Subcutaneous abdominal adipose tissue (tissue), 5 donors: ENCODE data around the gene ARFGAP1.

Source experiments
- H3K27ac ChIP-seq: one replicate; pipeline ENCODE4 v1.7.0; 2013; ENCODE audit warnings: low read depth, mild to moderate bottlenecking, inconsistent platforms, low read length, moderate library complexity
- H3K27me3 ChIP-seq, 5 donors: one replicate each; pipeline ENCODE4 v1.7.0; 2013; ENCODE audit warnings: low read length in 5 of 5, inconsistent platforms in 1 of 5; ENCODE audit not compliant: control insufficient read depth in 5 of 5, insufficient read depth in 4 of 5
- H3K36me3 ChIP-seq, 5 donors: one replicate each; pipeline ENCODE4 v1.7.0; 2013; ENCODE audit warnings: low read length in 5 of 5; ENCODE audit not compliant: control insufficient read depth in 5 of 5, insufficient read depth in 5 of 5
- H3K4me1 ChIP-seq, 5 donors: one replicate each; pipeline ENCODE4 v1.7.0; 2013; ENCODE audit warnings: low read length in 5 of 5, mild to moderate bottlenecking in 3 of 5, moderate library complexity in 1 of 5; ENCODE audit not compliant: control insufficient read depth in 5 of 5, insufficient read depth in 5 of 5
- H3K4me3 ChIP-seq, 5 donors: one replicate each; pipeline ENCODE4 v1.7.0; 2013; ENCODE audit warnings: low read length in 5 of 5, low read depth in 1 of 5
- H3K9ac ChIP-seq, 5 donors: one replicate each; pipeline ENCODE4 v1.7.0; 2013; ENCODE audit warnings: low read length in 5 of 5, mild to moderate bottlenecking in 4 of 5, moderate library complexity in 3 of 5
- H3K9me3 ChIP-seq, 5 donors: one replicate each; pipeline ENCODE4 v1.7.0; 2013; ENCODE audit warnings: low read length in 5 of 5; ENCODE audit not compliant: control insufficient read depth in 5 of 5
- donor health status: healthy.
- donor health status: healthy.
- donor health status: healthy.
- donor health status: healthy.
- donor health status: healthy.

ARFGAP1 gene

DNA sequence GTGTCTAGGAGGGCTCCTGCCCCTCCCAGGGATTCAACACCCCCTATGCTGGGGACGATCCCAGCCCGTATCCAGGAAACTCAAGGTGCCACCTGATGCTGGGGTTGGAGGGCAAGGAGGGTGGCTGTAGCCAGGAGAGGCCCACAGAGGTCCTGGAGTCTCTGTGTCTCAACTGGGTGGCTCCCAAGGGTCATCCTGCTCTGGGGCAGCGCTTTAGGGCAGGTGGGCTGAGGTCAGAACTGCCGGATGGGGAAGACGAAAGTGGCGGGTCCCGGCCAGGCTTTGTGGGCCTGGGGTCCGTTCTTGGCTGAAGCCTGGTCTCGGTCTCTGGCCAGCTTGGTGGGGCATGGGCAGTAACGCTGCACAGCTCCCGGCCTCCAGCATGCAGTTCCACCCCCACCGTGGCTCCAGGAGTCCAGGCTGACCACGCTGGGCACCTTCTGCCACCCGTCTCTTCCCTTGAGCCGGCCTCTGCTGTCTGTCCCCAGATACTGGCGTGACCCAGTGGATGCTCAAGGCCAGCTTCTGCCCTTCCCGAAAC lies 17.6 kb downstream of the ARFGAP1 start:
- Histone ChIP-seq H3K27me3 (peaks cover 27 to 36% (median 32%) of the 10 kb centered on the region in 5 donors), H3K4me1 (no peaks in the 10 kb centered on the region)

GRCh38 chr20:63290677-63291472 lies 18.3 kb downstream of the ARFGAP1 start:
- peaks cover 33 to 43% (median 39%) of the 10 kb centered on the region in 5 donors for H3K27me3 ChIP-seq
- no peak overlapping the region for H3K4me3 ChIP-seq
- H3K9ac ChIP-seq = no peak overlapping the region
- H3K4me1 ChIP-seq = no peaks in the 10 kb centered on the region
- H3K36me3 ChIP-seq = peaks cover 0 to 35% (median 33%) of the 10 kb centered on the region in 5 donors
- no peak overlapping the region for H3K27ac ChIP-seq
- no peaks in the 10 kb centered on the region for H3K9me3 ChIP-seq

More for the DNA sequence above, 17.6 kb downstream of the ARFGAP1 start:
- H3K36me3 ChIP-seq = peaks cover 0 to 42% (median 40%) of the 10 kb centered on the region in 5 donors
- H3K4me3 ChIP-seq = no peak overlapping the region
- H3K9ac ChIP-seq = no peak overlapping the region
- no peak overlapping the region for H3K27ac ChIP-seq
- no peaks in the 10 kb centered on the region for H3K9me3 ChIP-seq

GRCh38 chr20:63291811-63292210 lies 19.2 kb downstream of the ARFGAP1 start:
- Histone ChIP-seq H3K9ac (no peak overlapping the region), H3K9me3 (no peaks in the 10 kb centered on the region), H3K4me3 (no peak overlapping the region), H3K4me1 (no peaks in the 10 kb centered on the region), H3K36me3 (peaks cover 0 to 28% (median 25%) of the 10 kb centered on the region in 5 donors), H3K27me3 (peaks cover 39 to 50% (median 48%) of the 10 kb centered on the region in 5 donors), H3K27ac (no peak overlapping the region)

- Histone ChIP-seq H3K9me3 (no peaks in the 10 kb centered on the region), H3K4me1 (no peaks in the 10 kb centered on the region), H3K4me3 (no peak overlapping the region), H3K27me3 (peaks cover 44 to 54% (median 50%) of the 10 kb centered on the region in 5 donors), H3K36me3 (peaks cover 0 to 24% (median 20%) of the 10 kb centered on the region in 5 donors), H3K9ac (no peak overlapping the region), H3K27ac (no peak overlapping the region)
Measured at GRCh38 chr20:63292292-63292701, 19.7 kb downstream of the ARFGAP1 start.

GRCh38 chr20:63292904-63293303 lies 20.3 kb downstream of the ARFGAP1 start, which contains the start of gene COL20A1:
Gene COL20A1 (plus strand): TSS chr20:63293186. CDS start chr20:63295108, 1,922 bp downstream.
- Histone ChIP-seq H3K27ac (no peak within 1 kb of the TSS), H3K9me3 (no peaks in the 10 kb centered on the region), H3K36me3 (peaks cover 0 to 18% (median 17%) of the 10 kb centered on the region in 5 donors), H3K4me1 (no peaks in the 10 kb centered on the region), H3K4me3 (no peak within 1 kb of the TSS), H3K9ac (no peak within 1 kb of the TSS), H3K27me3 (peaks cover 50 to 60% (median 56%) of the 10 kb centered on the region in 5 donors)

DNA sequence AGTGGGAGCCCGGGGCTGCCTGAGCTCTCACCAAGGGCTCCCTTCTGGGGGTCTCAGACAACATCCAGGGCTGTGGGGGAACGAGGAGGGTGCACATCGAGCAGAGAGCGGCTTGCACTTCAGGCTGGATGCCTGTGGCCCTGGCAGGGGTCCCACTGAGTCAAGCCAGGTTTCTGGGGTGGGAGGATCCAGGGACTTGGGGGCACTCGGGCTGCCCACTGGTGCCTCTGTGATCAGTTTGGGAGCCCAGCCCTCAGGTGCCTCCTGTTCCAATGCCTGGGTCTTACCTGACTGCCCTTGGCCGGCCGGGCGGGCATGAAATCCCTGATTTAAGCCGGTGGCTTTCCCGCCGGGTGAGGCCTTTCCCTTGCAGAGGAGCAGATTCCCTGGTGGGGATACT lies 20.8 kb downstream of the ARFGAP1 start:
- H3K27me3 ChIP-seq = peaks cover 52 to 61% (median 58%) of the 10 kb centered on the region in 5 donors
- no peak overlapping the region for H3K4me3 ChIP-seq
- H3K9ac ChIP-seq = no peak overlapping the region
- no peaks in the 10 kb centered on the region for H3K4me1 ChIP-seq
- H3K27ac ChIP-seq = no peak overlapping the region
- H3K9me3 ChIP-seq = no peaks in the 10 kb centered on the region
- peaks cover 0 to 12% (median 11%) of the 10 kb centered on the region in 5 donors for H3K36me3 ChIP-seq

- Histone ChIP-seq H3K27me3 (peaks cover 57 to 64% (median 60%) of the 10 kb centered on the region in 5 donors), H3K9me3 (no peaks in the 10 kb centered on the region)
Measured at GRCh38 chr20:63293871-63294535, 21.4 kb downstream of the ARFGAP1 start.

DNA sequence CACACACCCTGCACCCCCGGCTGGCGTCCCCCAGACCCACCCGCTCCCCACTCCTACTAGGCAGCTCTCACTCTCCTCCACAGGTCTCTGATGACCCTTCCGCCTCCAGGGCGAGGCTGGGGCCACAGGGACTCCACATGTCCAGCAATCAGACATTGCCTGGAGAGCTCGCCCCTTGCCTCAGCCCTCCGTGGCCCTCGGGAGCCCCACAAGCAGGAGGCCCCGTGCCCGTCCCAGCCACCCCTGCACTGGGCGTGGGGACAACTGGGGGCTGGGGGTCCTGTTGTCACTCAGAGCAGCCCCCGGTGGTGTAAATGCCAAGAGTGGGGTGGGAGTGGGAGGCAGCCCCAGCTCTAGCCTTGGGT lies 21.9 kb downstream of the ARFGAP1 start:
- Histone ChIP-seq H3K9ac (no peak overlapping the region), H3K4me3 (no peak overlapping the region), H3K27ac (no peak overlapping the region), H3K9me3 (no peaks in the 10 kb centered on the region), H3K4me1 (no peaks in the 10 kb centered on the region), H3K36me3 (peaks cover 0 to 1% (median under 1%) of the 10 kb centered on the region in 5 donors), H3K27me3 (peaks cover 57 to 67% (median 64%) of the 10 kb centered on the region in 5 donors)

More at GRCh38 chr20:63293871-63294535, 21.4 kb downstream of the ARFGAP1 start:
- H3K4me1 ChIP-seq = no peaks in the 10 kb centered on the region
- no peak overlapping the region for H3K27ac ChIP-seq
- peaks cover 0 to 7% (median 6%) of the 10 kb centered on the region in 5 donors for H3K36me3 ChIP-seq
- no peak overlapping the region for H3K9ac ChIP-seq
- no peak overlapping the region for H3K4me3 ChIP-seq

DNA sequence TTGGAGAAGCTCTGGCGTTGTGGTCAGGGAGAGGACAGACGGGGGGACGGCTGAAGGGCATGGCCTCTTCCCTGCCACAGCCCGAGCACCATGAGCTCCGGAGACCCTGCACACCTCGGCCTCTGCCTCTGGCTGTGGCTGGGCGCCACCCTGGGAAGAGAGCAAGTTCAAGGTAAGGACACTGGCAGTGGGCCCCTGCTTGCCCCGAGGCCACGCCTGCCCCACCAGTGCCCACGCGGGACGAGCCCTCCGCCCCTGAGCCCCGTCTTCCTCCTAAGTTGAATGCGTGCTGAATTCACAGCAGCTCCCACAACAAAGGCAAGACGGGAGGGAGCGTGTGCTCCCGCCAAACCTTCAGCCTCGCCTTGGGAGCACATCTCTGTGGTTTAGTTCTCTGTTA lies 22.4 kb downstream of the ARFGAP1 start:
- H3K27me3 ChIP-seq = peaks cover 57 to 67% (median 64%) of the 10 kb centered on the region in 5 donors
- no peaks in the 10 kb centered on the region for H3K4me1 ChIP-seq
- no peaks in the 10 kb centered on the region for H3K9me3 ChIP-seq
- no peaks in the 10 kb centered on the region for H3K36me3 ChIP-seq
- no peak overlapping the region for H3K27ac ChIP-seq
- no peak overlapping the region for H3K4me3 ChIP-seq
- no peak overlapping the region for H3K9ac ChIP-seq

DNA sequence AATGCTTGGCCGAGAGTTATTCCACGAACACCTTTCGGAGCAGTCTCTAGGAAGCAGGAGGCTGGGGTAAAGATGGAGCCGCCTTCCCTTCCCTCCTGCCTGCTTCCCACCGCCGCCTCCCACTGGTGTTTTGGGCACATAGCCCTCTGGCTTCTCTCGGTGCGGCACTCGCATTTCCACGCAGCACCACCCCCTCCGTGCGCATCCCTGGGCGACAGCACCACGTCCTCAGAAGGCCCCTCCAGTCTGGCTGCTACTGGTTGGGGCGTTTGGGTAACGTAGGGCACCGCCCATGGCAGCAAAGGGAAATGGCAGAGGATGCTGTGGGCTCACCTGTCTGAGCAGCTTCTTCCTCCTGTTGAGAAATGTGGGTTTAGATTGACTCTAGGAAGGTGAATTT lies 22.8 kb downstream of the ARFGAP1 start:
- H3K9me3 ChIP-seq = no peaks in the 10 kb centered on the region
- no peaks in the 10 kb centered on the region for H3K4me1 ChIP-seq
- no peak overlapping the region for H3K9ac ChIP-seq
- H3K27me3 ChIP-seq = peaks cover 57 to 67% (median 64%) of the 10 kb centered on the region in 5 donors
- no peak overlapping the region for H3K27ac ChIP-seq
- H3K36me3 ChIP-seq = no peaks in the 10 kb centered on the region
- H3K4me3 ChIP-seq = no peak overlapping the region
